Posterior cingulate gyrus (tissue), 11 donors: ENCODE data around the gene DBNL.

Experiments used
- DNase-seq, 10 donors: peaks; one replicate each; pipeline versions ENCODE4 v3.0.0 to v3.0.0-alpha.2; 2020 to 2021; ENCODE audit warnings: mixed read lengths in 3 of 10
- intact Hi-C: fragments of 100-400 bp; cut with DNase I; formaldehyde crosslinking; loops from one replicate; pipeline ENCODE4 v1.15.1; 2023

The DBNL gene

GRCh38 chr7:44104860-44105771 is 60.6 kb downstream of the DBNL start:
- intact Hi-C loops: no loop called here
- peak in 5 of 10 donors; percentile 30 to 87 (median 81) for DNase-seq

GRCh38 chr7:44105832-44106231 is 61.3 kb downstream of the DBNL start:
- no peak for DNase-seq
- intact Hi-C loops: no loop called here

- intact Hi-C loops: no loop called here
- DNase-seq: peak in 3 of 10 donors; percentile 16 to 63 (median 27)
These were observed 62.0 kb downstream of the DBNL start for GRCh38 chr7:44106311-44107065.

- peak in 3 of 10 donors; percentile 53 to 73 (median 64) for DNase-seq
- intact Hi-C loops: no loop called here
These were observed 62.8 kb downstream of the DBNL start for GRCh38 chr7:44107116-44107960.

GRCh38 chr7:44107961-44108767 is 63.7 kb downstream of the DBNL start:
- DNase-seq: peak in 3 of 10 donors; percentile 35 to 78 (median 57)
- intact Hi-C loops: no loop called here

GRCh38 chr7:44108768-44109750 is 64.6 kb downstream of the DBNL start:
- intact Hi-C loops: no loop called here

GRCh38 chr7:44109991-44110390 is 65.5 kb downstream of the DBNL start:
- intact Hi-C loops: no loop called here
- peak in 2 of 10 donors; percentile 66 to 67 for DNase-seq

More at GRCh38 chr7:44108768-44109750, 64.6 kb downstream of the DBNL start:
- DNase-seq: peak in 2 of 10 donors; percentile 72 to 80

GRCh38 chr7:44110719-44111635 is 66.5 kb downstream of the DBNL start:
- DNase-seq: peak in 3 of 10 donors; percentile 4 to 78 (median 72)
- intact Hi-C loops: no loop called here
